RWPE2 (cell line): ENCODE data around the gene SLC2A9.

Experiments used
- ATAC-seq: fragments of 200-7000 bp; cut with Tn5 transposase; 3 replicates; pipeline ENCODE4 v1.9.1; 2021; ENCODE audit warnings: low read depth
- DNase-seq: peaks from one replicate; pipeline ENCODE4 v3.0.0-alpha.2; 2020; ENCODE audit warnings: low spot score
- H3K27ac ChIP-seq: fragments of 450-650 bp; 2 replicates; pipeline ENCODE4 v1.5.1; 2017; ENCODE audit warnings: mild to moderate bottlenecking; ENCODE audit not compliant: poor library complexity, severe bottlenecking
- H3K27me3 ChIP-seq: fragments of 250-450 bp; sonication (Bioruptor Pico); 2 replicates; pipeline ENCODE4 v1.5.1; 2021; ENCODE audit warnings: mild to moderate bottlenecking, moderate library complexity; ENCODE audit not compliant: insufficient read depth, poor library complexity, severe bottlenecking
- H3K36me3 ChIP-seq: fragments of 250-450 bp; sonication (Bioruptor Pico); 2 replicates; pipeline ENCODE4 v1.5.1; 2020; ENCODE audit warnings: low read depth, mild to moderate bottlenecking, moderate library complexity
- H3K4me1 ChIP-seq: fragments of 250-450 bp; sonication (Bioruptor Pico); 2 replicates; pipeline ENCODE4 v1.5.1; 2021; ENCODE audit warnings: mild to moderate bottlenecking, moderate library complexity; ENCODE audit not compliant: insufficient read depth, poor library complexity, severe bottlenecking
- H3K4me3 ChIP-seq: fragments of 250-450 bp; sonication (Bioruptor Pico); 2 replicates; pipeline ENCODE4 v1.5.1; 2021; ENCODE audit warnings: mild to moderate bottlenecking, moderate library complexity; ENCODE audit not compliant: severe bottlenecking
- H3K9me3 ChIP-seq: fragments of 250-450 bp; sonication (Bioruptor Pico); 2 replicates; pipeline ENCODE4 v1.5.1; 2021; ENCODE audit warnings: mild to moderate bottlenecking, moderate library complexity; ENCODE audit not compliant: severe bottlenecking
- TF ChIP-seq, protein P1 (sequence below): fragments of 450-650 bp; IDR thresholded peaks from one replicate; pipeline ENCODE4 v1.5.1; 2017; ENCODE audit warnings: mild to moderate bottlenecking, moderate library complexity; ENCODE audit not compliant: poor library complexity, severe bottlenecking

SLC2A9 gene

DNA sequence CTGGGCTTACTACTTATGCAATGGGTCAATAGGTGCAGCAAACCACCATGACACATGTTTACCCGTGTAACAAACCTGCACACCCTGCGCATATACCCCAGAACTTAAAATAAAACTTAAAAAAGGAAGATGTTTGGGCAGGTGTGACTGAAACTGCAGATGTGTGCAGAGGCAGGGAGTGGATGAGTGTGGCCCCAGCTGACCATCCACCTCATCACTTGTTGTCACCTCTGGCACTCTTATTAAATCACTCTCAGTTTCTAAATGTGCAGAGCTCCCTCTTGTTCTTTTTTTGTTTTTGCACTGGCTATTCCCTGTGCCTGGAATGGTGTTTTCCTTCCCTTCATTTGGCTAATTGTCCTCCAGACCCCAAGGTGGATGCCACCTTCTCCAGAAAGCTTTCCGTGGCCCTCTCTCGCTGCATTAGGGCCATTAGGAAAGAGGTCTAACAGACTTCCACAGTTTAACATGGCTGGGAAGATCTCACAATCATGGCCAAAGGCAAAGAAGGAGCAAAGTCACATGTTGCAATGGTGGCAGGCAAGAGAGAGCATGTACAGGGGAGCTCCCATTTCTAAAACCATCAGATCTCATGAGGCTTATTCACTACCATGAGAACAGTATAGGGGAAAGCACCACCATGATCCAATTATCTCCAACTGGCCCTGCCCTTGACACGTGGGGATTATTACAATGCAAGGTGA, 58.5 kb downstream of the SLC2A9 start:
- TF ChIP-seq, protein P1, sequence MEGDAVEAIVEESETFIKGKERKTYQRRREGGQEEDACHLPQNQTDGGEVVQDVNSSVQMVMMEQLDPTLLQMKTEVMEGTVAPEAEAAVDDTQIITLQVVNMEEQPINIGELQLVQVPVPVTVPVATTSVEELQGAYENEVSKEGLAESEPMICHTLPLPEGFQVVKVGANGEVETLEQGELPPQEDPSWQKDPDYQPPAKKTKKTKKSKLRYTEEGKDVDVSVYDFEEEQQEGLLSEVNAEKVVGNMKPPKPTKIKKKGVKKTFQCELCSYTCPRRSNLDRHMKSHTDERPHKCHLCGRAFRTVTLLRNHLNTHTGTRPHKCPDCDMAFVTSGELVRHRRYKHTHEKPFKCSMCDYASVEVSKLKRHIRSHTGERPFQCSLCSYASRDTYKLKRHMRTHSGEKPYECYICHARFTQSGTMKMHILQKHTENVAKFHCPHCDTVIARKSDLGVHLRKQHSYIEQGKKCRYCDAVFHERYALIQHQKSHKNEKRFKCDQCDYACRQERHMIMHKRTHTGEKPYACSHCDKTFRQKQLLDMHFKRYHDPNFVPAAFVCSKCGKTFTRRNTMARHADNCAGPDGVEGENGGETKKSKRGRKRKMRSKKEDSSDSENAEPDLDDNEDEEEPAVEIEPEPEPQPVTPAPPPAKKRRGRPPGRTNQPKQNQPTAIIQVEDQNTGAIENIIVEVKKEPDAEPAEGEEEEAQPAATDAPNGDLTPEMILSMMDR: no peak
- Histone ChIP-seq H3K27me3 (no peaks in the 10 kb centered on the region), H3K36me3 (peaks cover 50% of the 10 kb centered on the region), H3K4me1 (no peaks in the 10 kb centered on the region), H3K4me3 (no peak overlapping the region), H3K27ac (no peak overlapping the region), H3K9me3 (no peaks in the 10 kb centered on the region)
- ATAC-seq (no peak), DNase-seq (no peak)

DNA sequence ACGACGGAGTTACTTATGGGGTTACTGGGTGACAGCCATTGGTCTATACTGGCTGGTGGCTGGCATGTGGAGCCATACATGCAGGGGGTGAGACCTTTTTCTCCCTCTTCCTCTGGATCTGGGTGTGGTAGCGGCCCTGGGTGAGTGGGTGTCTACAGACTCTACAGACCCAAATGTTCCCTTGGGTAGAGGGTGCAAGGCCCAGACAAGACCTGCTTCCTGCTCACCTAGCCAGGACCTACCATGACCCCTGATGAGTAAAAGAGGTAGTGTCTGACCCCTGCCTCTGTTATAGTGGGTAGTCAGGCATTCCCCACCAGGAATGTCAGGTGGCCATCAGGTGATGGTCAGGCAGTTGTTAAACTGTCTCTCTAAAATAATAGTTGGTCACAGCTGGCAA, 66.8 kb downstream of the SLC2A9 start:
- Histone ChIP-seq H3K9me3 (no peaks in the 10 kb centered on the region), H3K4me3 (no peak overlapping the region), H3K4me1 (no peaks in the 10 kb centered on the region), H3K27me3 (no peaks in the 10 kb centered on the region), H3K36me3 (peaks cover 35% of the 10 kb centered on the region), H3K27ac (no peak overlapping the region)
- TF ChIP-seq, protein P1: no peak
- no peak for ATAC-seq
- DNase-seq: no peak

- Histone ChIP-seq H3K4me1 (no peaks in the 10 kb centered on the region), H3K4me3 (no peak overlapping the region), H3K27me3 (no peaks in the 10 kb centered on the region), H3K27ac (no peak overlapping the region), H3K36me3 (peaks cover 38% of the 10 kb centered on the region), H3K9me3 (no peaks in the 10 kb centered on the region)
- ATAC-seq: no peak
- DNase-seq: no peak
- TF ChIP-seq, protein P1: no peak
These were observed 68.2 kb downstream of the SLC2A9 start for GRCh38 chr4:9953089-9953488.

DNA sequence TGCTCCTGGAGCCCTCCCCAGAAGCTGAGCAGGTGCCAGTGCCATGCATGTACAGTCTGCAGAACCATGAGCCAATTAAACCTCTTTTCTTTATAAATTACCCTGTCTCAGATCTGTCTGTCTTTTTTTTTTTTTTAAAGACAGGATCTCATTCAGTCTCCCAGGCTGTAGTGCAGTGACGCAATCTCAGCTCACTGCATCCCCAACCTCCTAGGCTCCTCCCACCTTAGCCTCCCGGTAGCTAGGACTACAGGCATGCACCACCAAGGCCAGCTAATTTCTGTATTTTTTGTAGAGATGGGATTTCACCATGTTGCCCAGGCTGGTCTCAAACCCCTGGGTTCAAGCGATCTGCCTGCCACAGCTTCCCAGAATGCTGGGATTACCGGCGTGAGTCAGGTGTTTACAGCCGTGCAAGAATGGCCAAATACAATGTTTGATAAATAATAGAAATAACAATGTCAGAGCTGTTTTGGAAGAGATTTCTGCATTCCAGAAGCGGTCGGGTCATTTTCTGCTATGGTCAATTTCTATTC, 68.8 kb downstream of the SLC2A9 start:
- 0 out of 3 replicates have a peak, but pooled peaks have one; percentile 33 for ATAC-seq
- DNase-seq: no peak
- TF ChIP-seq, protein P1: no peak
- no peaks in the 10 kb centered on the region for H3K4me1 ChIP-seq
- no peak overlapping the region for H3K27ac ChIP-seq
- peaks cover 32% of the 10 kb centered on the region for H3K36me3 ChIP-seq
- no peaks in the 10 kb centered on the region for H3K27me3 ChIP-seq
- no peak overlapping the region for H3K4me3 ChIP-seq
- no peaks in the 10 kb centered on the region for H3K9me3 ChIP-seq

GRCh38 chr4:9949573-9949972, 71.7 kb downstream of the SLC2A9 start:
- Histone ChIP-seq H3K27me3 (no peaks in the 10 kb centered on the region), H3K9me3 (no peaks in the 10 kb centered on the region), H3K27ac (no peak overlapping the region), H3K4me3 (no peak overlapping the region), H3K36me3 (peaks cover 37% of the 10 kb centered on the region), H3K4me1 (peaks cover 4% of the 10 kb centered on the region)
- DNase-seq (no peak), ATAC-seq (no peak)
- TF ChIP-seq, protein P1: no peak
